IMR-90 (cell line): ENCODE measurements around the gene KCNMB3. TPM values are rescaled to one million over a fixed set of nuclear protein-coding genes. Genes with fewer than 3 reads are reported as not detected.

Experiments
- ATAC-seq: fragments of 200-7000 bp; cut with Tn5 transposase; 2 replicates; pipeline ENCODE4 v1.9.1; 2020; ENCODE audit warnings: low read depth, mild to moderate bottlenecking, moderate library complexity
- BruUV-seq: library from RNA; stranded (reverse); fragments of 400-500 nt; replicated peaks from 2 replicates; lab custom pipeline; 2021; lab: Mats Ljungman, UMichigan
- CTCF ChIA-PET: fragments of 300-600 bp; formaldehyde crosslinking; extraction: SDS; loops from one replicate; lab custom pipeline; 2021; ENCODE audit warnings: antibody characterized with exemption; lab: Yijun Ruan, JAX
- POLR2A ChIA-PET: fragments of 300-600 bp; sonication (Branson Sonifier 250); formaldehyde crosslinking; loops from one replicate; lab custom pipeline; 2022; ENCODE audit warnings: antibody characterized with exemption; ENCODE audit not compliant: unreplicated experiment; lab: Charles Lee
- DNase-seq: peaks from one replicate; pipeline ENCODE4 v3.0.0; 2013
- H2AFZ ChIP-seq: replicated peaks from 2 replicates; pipeline ENCODE3; 2013; ENCODE audit warnings: low read length, mild to moderate bottlenecking; ENCODE audit not compliant: poor library complexity
- H2AK5ac ChIP-seq: 2 replicates; pipeline ENCODE4 v1.6.1; 2013; ENCODE audit warnings: low read depth, low read length, inconsistent platforms
- H2AK9ac ChIP-seq: replicated peaks from 2 replicates; pipeline ENCODE3; 2013; ENCODE audit warnings: mild to moderate bottlenecking, low read depth, low read length, moderate library complexity; ENCODE audit not compliant: poor library complexity
- H2BK120ac ChIP-seq: 2 replicates; pipeline ENCODE4 v1.6.1; 2013; ENCODE audit warnings: low read depth, low read length, inconsistent platforms
- H2BK15ac ChIP-seq: 3 replicates; pipeline ENCODE4 v1.6.1; 2013; ENCODE audit warnings: low read depth, low read length, inconsistent platforms
- H2BK20ac ChIP-seq: 2 replicates; pipeline ENCODE4 v1.6.1; 2013; ENCODE audit warnings: low read depth, mild to moderate bottlenecking, inconsistent platforms, low read length, moderate library complexity
- H2BK5ac ChIP-seq: 2 replicates; pipeline ENCODE4 v1.6.1; 2013; ENCODE audit warnings: mild to moderate bottlenecking, low read depth, low read length, inconsistent platforms; ENCODE audit not compliant: poor library complexity, severe bottlenecking
- H3K14ac ChIP-seq: replicated peaks from 2 replicates; pipeline ENCODE4 v1.6.1; 2013; ENCODE audit warnings: low read depth, low read length, inconsistent platforms
- H3K18ac ChIP-seq: 2 replicates; pipeline ENCODE4 v1.6.1; 2013; ENCODE audit warnings: low read depth, low read length, control low read depth
- H3K23ac ChIP-seq: 2 replicates; pipeline ENCODE4 v1.6.1; 2013; ENCODE audit warnings: low read depth, low read length, inconsistent platforms
- H3K27ac ChIP-seq: 2 replicates; pipeline ENCODE4 v1.5.1; 2013; ENCODE audit warnings: mild to moderate bottlenecking, control low read depth, low read length; ENCODE audit not compliant: insufficient read depth
- H3K27me3 ChIP-seq: 2 replicates; pipeline ENCODE4 v1.6.1; 2013; ENCODE audit warnings: low read length; ENCODE audit not compliant: control insufficient read depth, insufficient read depth
- H3K36me3 ChIP-seq: 2 replicates; pipeline ENCODE4 v1.6.1; 2013; ENCODE audit warnings: low read length, mixed read lengths; ENCODE audit not compliant: control insufficient read depth, insufficient read depth
- H3K4ac ChIP-seq: 2 replicates; pipeline ENCODE4 v1.6.1; 2013; ENCODE audit warnings: low read depth, low read length, inconsistent platforms
- H3K4me1 ChIP-seq: 2 replicates; pipeline ENCODE4 v1.6.1; 2013; ENCODE audit warnings: low read length, mixed read lengths; ENCODE audit not compliant: control insufficient read depth, insufficient read depth
- H3K4me2 ChIP-seq: 2 replicates; pipeline ENCODE4 v1.6.1; 2013; ENCODE audit warnings: low read depth, mild to moderate bottlenecking, control low read depth, low read length, moderate library complexity
- H3K4me3 ChIP-seq: 2 replicates; pipeline ENCODE4 v1.5.1; 2013; ENCODE audit warnings: low read depth, mild to moderate bottlenecking, control low read depth, low read length, moderate library complexity; ENCODE audit not compliant: insufficient read depth
- H3K56ac ChIP-seq: 2 replicates; pipeline ENCODE4 v1.6.1; 2013; ENCODE audit warnings: low read length, inconsistent platforms; ENCODE audit not compliant: insufficient read depth; ENCODE audit errors: extremely low read depth
- H3K79me1 ChIP-seq, 2 experiments: 2 replicates each; pipeline ENCODE4 v1.6.1; 2013; ENCODE audit warnings: low read length in 2 of 2, inconsistent platforms in 1 of 2, low read depth in 1 of 2
- H3K9ac ChIP-seq: 2 replicates; pipeline ENCODE4 v1.6.1; 2013; ENCODE audit warnings: low read depth, low read length, control low read depth
- H3K9me1 ChIP-seq: 2 replicates; pipeline ENCODE4 v1.6.1; 2013; ENCODE audit warnings: low read length, inconsistent platforms; ENCODE audit not compliant: insufficient read depth
- H3K9me3 ChIP-seq: 2 replicates; pipeline ENCODE4 v1.6.1; 2013; ENCODE audit warnings: low read length; ENCODE audit not compliant: control insufficient read depth, insufficient read depth
- H4K20me1 ChIP-seq: 2 replicates; pipeline ENCODE4 v1.6.1; 2013; ENCODE audit warnings: low read length, inconsistent platforms; ENCODE audit not compliant: insufficient read depth
- H4K5ac ChIP-seq: 2 replicates; pipeline ENCODE4 v1.6.1; 2013; ENCODE audit warnings: mild to moderate bottlenecking, low read depth, low read length, control low read depth
- H4K8ac ChIP-seq, 2 experiments: 2 replicates each; pipeline ENCODE4 v1.6.1; 2013; ENCODE audit warnings: low read depth in 2 of 2, low read length in 2 of 2, control low read depth in 1 of 2, inconsistent platforms in 1 of 2
- H4K91ac ChIP-seq: 2 replicates; pipeline ENCODE4 v1.6.1; 2013; ENCODE audit warnings: low read depth, low read length, inconsistent platforms; ENCODE audit not compliant: insufficient read depth
- BHLHE40 ChIP-seq: fragments of 150-350 bp; IDR thresholded peaks from 2 replicates; pipeline ENCODE4 v1.6.1; 2016; ENCODE audit warnings: mild to moderate bottlenecking, low read depth, low read length
- CHD1 ChIP-seq: IDR thresholded peaks from 2 replicates; pipeline ENCODE4 v1.6.1; 2012; ENCODE audit warnings: low read depth, low read length, improper control_type of control experiment
- MAFK ChIP-seq: IDR thresholded peaks from 2 replicates; pipeline ENCODE4 v1.6.1; 2012; ENCODE audit warnings: low read depth, low read length, improper control_type of control experiment
- POLR2A ChIP-seq: IDR thresholded peaks from 2 replicates; pipeline ENCODE4 v1.6.1; 2012; ENCODE audit warnings: mild to moderate bottlenecking, low read depth, low read length
- SMC3 ChIP-seq: fragments of 150-350 bp; IDR thresholded peaks from 2 replicates; pipeline ENCODE4 v1.6.1; 2016; ENCODE audit warnings: low read depth, mild to moderate bottlenecking, antibody characterized with exemption, low read length, moderate library complexity
- USF2 ChIP-seq: fragments of 150-350 bp; IDR thresholded peaks from 2 replicates; pipeline ENCODE4 v1.6.1; 2017; ENCODE audit warnings: mild to moderate bottlenecking, antibody characterized with exemption, low read length, low read depth
- WGBS, 2 experiments: methylation state at CpG; one replicate each; pipeline versions ENCODE4 v1.1.5 to v1.1.7; 2013; ENCODE audit warnings: missing lambda C conversion rate in 2 of 2; ENCODE audit not compliant: insufficient read length in 1 of 2; ENCODE audit errors: extremely low coverage in 2 of 2; 5-methylcytosine and 5-hydroxymethylcytosine counted together
- dilution Hi-C: fragments of 300-500 bp; cut with HindIII; formaldehyde crosslinking; loops from one replicate; pipeline ENCODE4 v1.14.3; 2018; ENCODE audit warnings: low sequenced_read_pairs; ENCODE audit not compliant: unreplicated experiment
- in situ Hi-C: fragments of 300-500 bp; cut with MboI; formaldehyde crosslinking; loops from 3 replicates; pipeline ENCODE4 v1.14.3; 2019; ENCODE audit warnings: low sequenced_read_pairs, inconsistent platforms, mixed read lengths
- intact Hi-C: fragments of 100-400 bp; cut with micrococcal nuclease; formaldehyde crosslinking; loops from 2 replicates; pipeline ENCODE4 v1.10.0; 2022
- polyA plus RNA-seq, 3 experiments: library from polyadenylated mRNA; depleted of rRNA; stranded (reverse); fragments of >200 nt; gene quantifications; 2 replicates each; pipeline ENCODE4 v1.2.3, GENCODE V29; 2012; ENCODE audit warnings: low replicate concordance in 1 of 3
- total RNA-seq: library from RNA; depleted of rRNA; stranded (reverse); fragments of >200 nt; gene quantifications from 2 replicates; pipeline ENCODE4 v1.2.3, GENCODE V29; 2012

The KCNMB3 gene
- total and polyA plus RNA-seq, 2 of the 4 experiments (the other 2 are of a cell fraction), result 0.72 to 1.2 TPM

GRCh38 chr3:179224584-179224983 is 26.3 kb downstream of the KCNMB3 start:
- dilution Hi-C loops, result no loop called here
- no peak overlapping the region for H3K9ac ChIP-seq
- BruUV-seq, result no TSS peak

More at GRCh38 chr3:179224584-179224983, 26.3 kb downstream of the KCNMB3 start:
- Histone ChIP-seq H2AK9ac (no peak overlapping the region), H3K79me1 (no peaks in the 10 kb centered on the region), H3K36me3 (peaks cover 10% of the 10 kb centered on the region), H2BK5ac (no peak overlapping the region), H3K14ac (no peak overlapping the region), H3K27ac (no peak overlapping the region), H3K9me3 (no peaks in the 10 kb centered on the region), H2AFZ (no peak overlapping the region), H3K4ac (no peak overlapping the region), H3K56ac (no peak overlapping the region), H2BK15ac (no peak overlapping the region), H4K20me1 (no peaks in the 10 kb centered on the region), H3K18ac (no peak overlapping the region), H3K23ac (no peak overlapping the region), H4K8ac (no peak overlapping the region), H3K4me3 (no peak overlapping the region), H3K27me3 (no peaks in the 10 kb centered on the region), H4K5ac (no peak overlapping the region), H3K4me1 (no peaks in the 10 kb centered on the region), H3K4me2 (no peak overlapping the region), H2BK20ac (no peak overlapping the region), H3K9me1 (no peaks in the 10 kb centered on the region), H2BK120ac (no peak overlapping the region), H2AK5ac (no peak overlapping the region), H4K91ac (no peak overlapping the region)
- ChIA-PET CTCF (no interaction called here), POLR2A (interaction anchor here (0.6 kb wide), 1 partner anchor 160 kb away, joined by 3 read pairs; no protein-coding TSS in a partner anchor)
- in situ Hi-C loops, result no loop called here
- no peak for DNase-seq
- intact Hi-C loops, result no loop called here
- ATAC-seq, result no peak
- no peak for TF ChIP-seq POLR2A
- no peak for TF ChIP-seq BHLHE40
- no peak for TF ChIP-seq USF2
- no peak for TF ChIP-seq SMC3
- no peak for TF ChIP-seq CHD1
- no peak for TF ChIP-seq MAFK
- 100% methylated on average over 1 of the region's 1 CpG; no CpG with 5 or more reads in 1 of the 2 experiments for WGBS, 2 experiments
